HG02588 (cell line): ENCODE measurements around the gene MYZAP.

Experiments used
- ATAC-seq: cut with Tn5 transposase; IDR thresholded peaks from one replicate; pipeline ENCODE4 v1.9.1; 2021; ENCODE audit warnings: mild to moderate bottlenecking, moderate library complexity; ENCODE audit not compliant: unreplicated experiment

Gene MYZAP

DNA sequence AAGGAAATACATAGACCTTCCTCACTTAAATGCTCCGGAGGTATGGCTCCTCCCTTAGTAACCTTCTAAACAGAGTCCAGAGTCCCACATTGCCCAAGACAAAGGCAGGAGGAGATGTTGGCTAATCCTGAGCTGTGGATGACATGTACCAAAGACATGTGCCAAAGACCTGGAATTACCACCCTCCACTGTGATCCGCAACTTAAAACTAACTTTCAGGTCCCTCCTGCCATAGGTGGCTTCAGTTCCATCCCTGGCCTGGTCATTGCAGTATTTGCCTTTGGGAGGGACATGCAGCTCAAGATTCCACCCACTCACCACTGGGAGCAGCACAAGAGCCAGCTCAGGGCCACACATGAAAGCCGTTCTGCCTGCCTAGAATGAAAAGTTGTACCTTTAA lies 28.0 kb downstream of the MYZAP start:
- ATAC-seq: no peak

DNA sequence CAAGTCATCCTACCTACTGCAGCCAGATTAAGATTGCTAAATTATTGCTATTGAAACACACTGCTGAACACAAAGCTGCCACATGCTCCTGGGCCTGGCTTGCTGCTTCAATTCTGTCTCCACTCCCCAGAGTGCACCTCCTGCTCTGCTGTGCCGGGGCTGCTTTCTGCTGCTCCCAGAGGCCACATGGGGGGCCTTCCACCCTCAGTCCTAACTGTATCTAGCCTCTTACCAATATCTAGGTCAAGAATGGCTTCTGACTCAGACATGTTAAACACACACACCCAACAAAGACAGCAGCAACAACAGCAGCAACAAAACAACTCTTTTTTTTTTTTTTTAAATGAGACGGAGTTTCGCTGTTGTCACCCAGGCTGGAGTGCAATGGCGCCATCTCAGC lies 33.0 kb downstream of the MYZAP start:
- no peak for ATAC-seq

DNA sequence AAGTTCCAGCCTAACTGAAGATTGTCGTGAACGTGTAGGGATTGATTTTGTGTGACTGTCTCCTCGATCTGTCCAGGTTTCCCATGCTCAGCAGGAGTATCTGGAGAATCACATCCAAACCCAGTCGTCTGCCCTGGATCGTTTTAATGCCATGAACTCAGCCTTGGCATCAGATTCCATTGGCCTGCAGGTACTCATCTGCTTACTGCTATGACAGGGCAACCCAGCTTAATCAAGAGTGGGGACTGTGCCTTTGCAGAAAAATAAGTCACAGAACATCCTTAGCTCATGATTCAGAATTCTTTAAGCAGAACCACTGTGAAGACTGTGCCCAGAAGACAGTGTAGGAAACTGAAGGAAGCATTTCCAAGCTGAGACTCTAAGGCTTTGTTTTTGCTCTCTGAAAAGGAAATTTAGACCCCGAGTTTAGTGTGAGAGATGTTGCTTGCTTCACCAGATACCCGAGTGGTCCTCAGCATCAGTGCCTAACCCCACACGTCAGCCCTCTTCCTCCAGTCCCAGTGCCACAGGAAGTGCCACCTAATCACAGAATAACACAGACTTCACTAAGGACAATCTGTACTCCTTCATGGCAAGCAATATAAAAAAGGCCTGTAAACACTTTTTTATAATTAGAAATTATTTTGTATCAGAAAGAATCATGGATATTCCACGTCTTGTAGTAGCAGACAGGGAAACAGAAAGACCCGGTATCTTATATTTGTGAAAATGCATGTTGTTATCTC lies 34.2 kb downstream of the MYZAP start:
- ATAC-seq: no peak

DNA sequence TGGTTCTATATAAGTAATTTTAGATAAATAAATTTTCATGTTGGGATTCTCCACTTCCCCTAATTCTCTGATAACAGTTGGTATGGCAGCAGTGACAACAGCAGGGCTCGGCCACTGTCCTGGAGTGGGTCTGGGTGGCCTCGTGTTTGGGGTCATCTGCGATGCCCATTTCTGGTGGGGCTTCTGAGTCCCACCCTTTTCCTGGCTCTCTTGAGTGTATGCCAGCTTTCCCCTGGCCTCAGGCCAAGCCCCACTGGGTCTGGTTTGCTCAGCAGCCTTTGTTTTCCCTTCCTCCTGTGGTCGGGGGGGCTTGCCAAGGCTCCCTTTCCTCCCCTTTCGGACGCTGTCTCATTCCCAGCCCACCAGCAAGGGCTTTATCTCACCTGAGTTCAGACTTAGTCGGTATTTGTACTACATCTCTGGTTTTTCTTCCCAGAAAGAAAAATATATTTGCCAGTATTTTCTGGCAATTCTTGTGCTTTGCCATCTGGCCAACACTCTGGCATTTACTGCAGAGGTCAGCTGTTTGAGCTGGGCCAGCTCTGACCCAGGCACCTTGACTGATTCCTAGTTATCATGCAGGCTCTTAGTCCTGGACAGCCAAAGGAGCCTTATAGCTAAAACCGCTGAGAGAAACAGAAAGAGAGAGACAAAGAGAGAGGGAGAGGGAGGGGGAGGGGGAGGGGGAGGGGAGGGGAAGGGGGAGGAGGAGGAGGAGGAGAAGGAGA lies 35.2 kb downstream of the MYZAP start:
- no peak for ATAC-seq

DNA sequence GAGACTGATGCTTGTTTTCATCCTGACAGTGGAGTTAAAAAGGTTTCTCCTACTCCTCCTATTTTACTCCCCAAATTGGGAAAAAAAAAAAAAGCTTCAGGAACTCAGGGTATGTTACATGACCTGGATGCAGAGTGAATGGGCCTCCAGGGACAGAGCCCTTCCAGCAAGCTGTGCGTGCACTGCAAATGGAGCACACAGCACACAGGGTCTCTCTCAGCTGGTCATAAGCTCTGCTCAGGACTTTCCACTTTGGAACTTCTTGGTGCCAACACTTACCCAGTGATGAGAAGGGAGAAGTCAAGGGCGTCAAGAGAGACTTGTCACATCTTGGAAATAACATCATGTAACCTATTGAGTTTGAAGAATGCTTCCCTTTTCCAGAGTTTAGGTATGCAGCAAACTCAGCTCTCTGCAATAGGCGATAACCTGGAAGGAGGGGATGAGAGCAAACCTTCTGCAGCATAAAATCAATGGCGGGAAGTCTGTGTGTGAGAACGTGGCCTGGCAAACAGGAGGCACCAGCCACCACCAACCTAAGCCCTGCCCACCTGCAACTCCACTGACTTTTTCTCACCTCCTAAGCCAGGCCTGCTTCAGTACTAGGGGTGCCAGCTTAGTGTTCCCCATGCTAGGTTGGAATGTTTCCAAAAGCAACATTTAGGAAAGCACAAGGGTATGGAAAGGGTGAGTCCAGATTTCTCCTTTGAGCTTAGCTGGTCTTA lies 39.8 kb downstream of the MYZAP start:
- ATAC-seq: no peak

DNA sequence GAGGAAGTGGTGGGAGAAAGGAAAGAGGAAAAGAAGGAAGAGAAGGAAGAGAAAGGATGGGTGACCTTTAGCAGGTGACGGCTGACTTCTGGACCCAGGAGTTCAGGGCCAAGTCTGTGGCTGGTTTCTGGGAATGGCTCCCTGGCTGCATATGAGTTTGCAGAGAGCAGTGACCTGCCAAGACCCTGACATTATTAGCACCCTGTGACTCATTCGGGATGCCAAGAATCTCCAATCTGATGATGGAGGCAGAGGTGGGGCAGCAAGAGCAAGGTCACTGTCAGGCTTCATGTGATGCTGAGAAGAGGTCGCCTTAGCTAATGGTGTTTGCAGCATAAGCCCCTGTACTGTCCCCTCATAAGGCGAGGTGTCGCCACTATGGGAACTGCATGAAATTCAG lies 42.6 kb downstream of the MYZAP start:
- ATAC-seq: no peak

DNA sequence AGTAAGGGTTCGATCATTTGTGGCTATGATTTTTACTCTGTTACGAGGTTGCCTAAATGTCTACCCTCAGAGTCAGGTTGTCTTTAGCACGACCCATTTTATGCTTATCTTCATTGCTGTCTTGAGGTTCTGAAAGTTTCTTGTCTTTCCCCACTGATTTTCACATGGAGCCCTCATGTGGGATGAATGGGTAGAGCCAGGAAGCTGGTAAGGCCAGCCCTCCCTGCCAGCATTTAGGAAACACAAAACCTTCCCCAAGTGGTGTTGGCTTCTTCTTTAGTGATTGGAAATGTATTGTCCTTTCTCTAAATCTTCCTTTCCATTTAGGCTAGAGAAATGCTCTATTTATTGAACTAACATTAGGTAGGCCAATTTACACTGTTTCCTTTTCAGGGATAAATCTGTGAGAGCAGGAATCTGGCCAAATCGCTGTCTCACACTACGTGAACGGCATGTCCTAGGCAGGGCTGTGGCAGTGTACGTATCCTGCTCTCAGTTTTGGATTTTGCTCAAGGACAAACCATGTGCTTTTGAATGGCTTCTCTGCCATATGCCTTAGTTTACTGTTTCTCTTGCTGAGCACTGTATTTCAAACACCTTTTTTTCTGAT lies 43.7 kb downstream of the MYZAP start:
- no peak for ATAC-seq

DNA sequence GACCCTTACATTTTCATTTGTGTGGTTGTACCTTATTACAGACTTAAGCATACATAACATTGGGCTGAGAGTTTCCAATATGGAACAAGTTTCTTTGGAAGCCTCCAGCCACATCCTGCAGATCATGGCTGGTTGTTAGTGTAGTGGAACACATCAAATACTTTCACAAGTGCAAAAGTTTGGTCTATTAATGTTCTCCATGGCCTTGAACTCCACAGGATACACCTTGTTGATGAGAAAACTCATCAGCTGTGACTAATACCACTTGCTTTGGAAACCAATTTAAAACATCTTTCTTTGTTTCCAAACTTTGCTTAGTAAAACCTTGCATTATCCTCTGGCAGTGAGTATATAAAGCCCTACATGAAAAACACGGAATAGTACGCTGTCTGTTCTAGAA lies 46.1 kb downstream of the MYZAP start:
- no peak for ATAC-seq

DNA sequence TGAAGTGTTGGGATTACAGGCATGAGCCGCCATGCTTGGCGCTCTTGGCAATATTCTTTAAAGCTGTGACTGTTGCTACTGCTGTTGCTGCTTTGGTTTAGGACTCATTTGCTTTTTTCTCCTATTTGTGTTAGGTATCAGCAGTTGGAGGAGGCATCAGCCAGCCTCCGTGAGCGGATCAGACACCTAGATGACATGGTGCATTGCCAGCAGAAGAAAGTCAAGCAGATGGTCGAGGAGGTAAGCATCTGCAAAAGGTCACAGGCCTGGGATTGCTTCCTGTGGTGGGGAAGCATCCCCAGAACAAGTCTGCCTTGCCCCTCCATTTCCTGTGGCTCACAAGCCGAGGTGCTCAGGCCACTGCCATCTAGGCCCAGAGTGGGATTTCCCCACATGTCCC lies 47.6 kb downstream of the MYZAP start:
- ATAC-seq: no peak

DNA sequence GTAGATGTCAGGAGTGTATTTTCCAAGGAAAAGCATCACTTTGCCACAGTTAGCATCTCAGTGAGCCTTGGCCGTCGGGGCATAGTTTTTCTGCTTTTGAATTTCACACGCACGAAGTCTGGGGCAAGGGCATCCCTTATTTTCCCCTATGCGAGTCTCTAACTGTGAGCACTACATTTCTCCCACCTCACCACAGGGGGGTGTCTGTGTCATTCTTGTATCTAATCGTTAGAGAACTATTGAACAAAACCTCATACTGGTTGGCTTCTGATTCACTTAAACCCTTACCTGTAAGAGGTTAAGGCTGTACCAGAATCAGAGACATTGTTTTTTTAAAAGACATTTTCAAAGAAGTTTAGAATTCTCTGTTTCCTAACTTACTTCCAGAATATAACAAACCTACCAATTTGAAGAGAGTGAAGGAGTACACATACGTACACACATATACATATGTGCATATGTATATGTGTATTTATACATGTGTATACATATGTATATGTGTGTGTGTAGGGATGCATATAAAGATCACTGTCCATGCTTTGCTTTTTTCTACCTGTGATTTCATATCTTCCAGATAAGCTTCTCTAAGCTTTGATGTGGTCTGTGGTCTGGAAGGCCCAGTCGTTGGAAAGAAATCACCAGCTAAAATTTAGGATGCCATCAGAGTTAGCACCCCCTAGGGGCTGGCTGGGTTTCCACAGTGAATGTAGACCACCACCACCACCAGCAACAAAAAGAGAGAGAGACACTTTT lies 49.4 kb downstream of the MYZAP start:
- no peak for ATAC-seq

DNA sequence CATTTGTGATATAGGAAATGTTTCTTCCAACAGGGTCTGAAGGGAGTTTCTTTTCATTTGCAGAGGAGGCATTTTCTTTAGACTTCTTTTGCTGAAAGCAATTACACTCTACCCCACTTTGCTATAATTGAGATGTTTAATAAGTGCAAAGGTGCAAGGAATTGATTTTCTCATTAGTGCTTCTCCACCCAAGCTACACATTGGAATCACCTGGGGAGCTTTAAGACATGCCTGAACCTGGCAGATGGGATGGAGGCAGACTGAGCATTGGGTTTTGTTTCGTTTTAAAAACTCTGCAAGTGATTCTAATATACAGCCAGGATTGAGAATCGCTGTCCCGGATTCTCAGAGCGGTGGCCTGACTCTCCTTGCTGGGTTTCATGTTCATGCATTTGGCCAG lies 52.1 kb downstream of the MYZAP start:
- ATAC-seq: no peak

DNA sequence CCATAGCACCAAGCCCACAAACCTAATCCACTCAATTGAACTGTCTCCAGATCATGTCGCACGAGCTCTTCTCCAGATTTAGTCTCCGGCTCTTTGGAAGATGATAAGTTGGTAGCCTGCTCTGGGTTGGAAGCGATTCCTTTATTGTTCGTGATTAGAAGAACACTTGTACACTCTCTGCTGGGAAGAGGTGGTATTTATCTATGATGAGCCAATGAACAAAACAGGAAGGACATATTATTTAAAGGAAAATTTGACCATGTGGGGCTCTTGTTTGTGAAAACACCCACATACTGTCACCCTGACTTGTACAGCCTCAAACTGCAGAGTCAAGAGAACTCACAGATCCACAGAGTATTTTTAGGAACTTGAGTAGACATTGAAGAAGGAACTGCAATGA lies 54.4 kb downstream of the MYZAP start:
- no peak for ATAC-seq

DNA sequence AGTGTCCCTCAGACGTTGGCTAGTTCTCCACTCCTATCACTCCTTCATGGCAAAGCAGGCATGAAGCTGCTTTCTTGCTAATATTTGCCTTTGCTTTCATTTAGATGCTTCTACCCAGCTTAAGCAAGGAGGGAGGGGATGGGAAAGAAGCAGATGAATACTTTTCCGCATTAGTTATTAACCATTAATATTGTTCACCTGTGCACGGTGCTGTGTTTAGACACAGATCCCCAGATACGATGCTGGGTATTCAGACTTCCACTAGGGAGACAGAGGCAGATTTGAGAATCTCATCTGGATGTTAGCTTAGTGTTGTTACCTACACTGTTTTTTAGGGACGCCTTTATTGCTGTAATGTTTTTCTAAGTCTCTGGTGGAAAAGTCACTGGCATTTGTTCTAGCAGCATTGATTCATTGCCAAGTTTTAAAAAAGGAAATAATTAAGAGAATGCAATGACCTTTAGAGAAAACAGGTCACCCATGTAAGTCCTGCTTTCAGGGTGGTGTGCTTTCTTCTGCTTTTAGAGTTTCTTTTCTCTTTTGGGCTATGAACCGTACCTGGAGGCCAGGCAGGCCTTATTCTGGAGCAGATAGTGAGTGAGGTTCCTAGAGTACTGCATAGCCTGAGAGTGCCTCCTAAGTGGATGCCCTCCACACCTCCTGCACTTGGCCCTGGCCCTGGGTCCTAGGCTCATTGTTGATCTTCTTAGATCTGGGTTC lies 55.5 kb downstream of the MYZAP start:
- ATAC-seq: no peak

DNA sequence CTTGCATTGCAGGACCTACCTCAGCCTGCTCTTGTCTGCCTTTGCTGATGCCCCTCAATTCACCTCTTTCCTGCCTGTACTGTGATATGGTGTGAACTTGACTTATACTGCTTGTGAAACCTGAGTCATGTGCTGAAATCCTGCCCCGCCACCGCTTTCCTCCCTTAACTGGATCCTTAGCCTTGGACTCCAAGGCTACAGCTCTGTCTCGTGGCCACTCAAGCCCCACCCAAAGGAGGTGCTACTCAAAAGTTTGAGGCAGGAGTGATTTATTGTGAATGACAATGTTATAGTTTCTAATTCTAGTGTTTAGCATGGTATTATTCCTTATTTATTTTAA lies 56.1 kb downstream of the MYZAP start:
- no peak for ATAC-seq

DNA sequence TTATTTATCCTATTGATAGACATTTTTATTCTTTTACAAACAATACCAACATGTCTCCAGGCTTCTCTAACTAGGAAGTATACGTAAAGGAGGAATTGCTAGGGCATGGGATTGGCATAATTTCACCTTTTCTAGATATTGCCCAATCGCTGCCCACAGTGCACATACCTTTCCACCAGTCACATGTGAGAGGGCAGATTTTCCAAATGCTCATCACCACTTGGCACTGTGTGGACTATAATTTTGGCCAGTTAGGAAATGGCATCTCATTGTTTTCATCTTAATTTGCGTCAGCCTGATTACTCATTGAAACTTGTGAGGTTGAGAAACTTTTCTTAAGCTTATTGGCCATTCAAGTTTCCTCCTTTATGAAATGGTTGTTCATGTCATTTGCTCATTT lies 57.4 kb downstream of the MYZAP start:
- no peak for ATAC-seq

DNA sequence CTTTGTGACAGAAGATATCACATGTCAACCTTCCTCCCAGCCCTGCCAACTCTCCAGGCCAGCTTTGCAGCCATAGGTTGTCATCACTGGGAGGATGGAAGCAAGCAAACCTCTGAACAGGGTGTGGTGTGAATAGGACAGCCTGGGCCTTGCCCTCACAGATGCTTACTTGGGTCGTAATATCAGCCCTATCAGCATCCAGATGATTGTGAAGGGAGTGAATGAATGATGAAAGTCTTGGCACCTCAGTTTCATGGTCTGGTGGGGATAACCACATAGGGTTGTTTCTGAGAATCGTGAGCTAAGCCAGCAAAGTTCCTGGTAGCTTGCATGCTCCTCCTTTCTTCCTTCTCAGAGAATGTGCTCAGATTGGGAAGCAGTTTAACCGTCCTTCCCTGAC lies 59.7 kb downstream of the MYZAP start:
- ATAC-seq: no peak

DNA sequence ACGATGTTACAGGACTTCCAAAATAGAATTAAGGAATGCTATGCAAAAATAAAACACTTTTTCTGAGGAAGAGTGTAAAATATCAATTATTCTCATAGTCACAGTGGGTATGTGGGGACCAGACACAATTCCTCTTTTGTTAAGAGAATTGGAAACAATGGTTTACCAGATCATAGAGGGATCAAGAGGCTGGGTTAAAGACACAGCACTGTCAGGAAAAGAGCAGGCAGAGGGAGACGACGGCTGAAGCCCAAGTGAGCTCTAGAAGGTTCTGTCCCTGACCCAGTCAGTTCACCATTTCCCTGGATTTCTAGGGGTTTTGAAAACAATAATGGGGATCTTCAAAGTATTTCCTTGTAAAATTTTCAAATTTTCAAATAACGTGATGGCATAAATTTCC lies 60.8 kb downstream of the MYZAP start:
- no peak for ATAC-seq

DNA sequence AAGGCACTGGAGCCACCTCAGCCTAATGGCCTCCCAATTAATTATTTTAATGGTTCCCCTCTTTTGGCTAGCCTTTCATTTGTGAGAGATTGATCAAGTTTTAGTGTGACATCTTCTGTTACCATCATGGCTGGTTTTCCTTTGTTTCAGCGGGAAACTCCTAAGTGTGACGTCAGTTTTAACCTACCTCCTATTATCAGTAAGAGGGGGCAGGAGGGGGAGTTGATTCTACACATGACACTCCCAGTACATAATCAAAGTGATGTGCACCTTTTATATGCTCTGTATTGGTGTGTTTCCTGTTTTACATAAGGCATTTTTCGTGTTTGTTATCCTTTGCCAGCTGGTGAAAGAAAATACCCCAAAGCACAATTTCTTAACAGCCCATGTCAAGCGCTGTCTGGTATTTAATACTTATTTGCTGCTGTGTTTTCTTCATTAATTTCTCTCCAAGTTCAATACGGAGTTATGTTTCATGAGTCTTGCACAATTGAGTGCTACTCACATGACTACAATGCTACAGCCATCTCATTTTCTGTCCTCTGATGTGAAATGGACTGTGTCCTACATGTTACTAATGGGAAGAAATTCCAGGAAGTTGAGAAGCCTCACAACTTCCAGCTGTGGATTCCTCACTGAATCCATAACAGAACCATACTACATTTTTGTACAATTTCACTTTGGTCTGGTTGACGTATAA lies 62.6 kb downstream of the MYZAP start:
- no peak for ATAC-seq

DNA sequence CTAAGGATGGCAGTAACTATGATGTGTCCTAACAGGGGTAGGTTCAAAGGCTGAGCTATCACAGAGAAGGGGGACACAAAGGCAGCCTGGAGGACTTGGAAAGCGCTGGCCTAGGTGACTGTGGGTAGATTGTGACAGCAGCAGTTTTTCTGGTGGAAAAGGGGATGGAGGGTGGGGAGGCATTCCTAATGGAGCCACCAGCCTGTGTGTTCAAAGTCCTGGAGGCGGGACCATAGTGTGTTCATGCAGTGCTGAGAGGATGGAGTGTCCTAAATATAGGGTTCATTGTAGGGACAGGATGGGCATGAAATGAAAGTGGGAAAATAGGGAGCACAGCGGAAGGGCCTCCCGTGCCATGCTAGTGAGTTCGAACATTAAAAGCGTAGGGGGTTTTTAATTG lies 63.3 kb downstream of the MYZAP start:
- no peak for ATAC-seq

DNA sequence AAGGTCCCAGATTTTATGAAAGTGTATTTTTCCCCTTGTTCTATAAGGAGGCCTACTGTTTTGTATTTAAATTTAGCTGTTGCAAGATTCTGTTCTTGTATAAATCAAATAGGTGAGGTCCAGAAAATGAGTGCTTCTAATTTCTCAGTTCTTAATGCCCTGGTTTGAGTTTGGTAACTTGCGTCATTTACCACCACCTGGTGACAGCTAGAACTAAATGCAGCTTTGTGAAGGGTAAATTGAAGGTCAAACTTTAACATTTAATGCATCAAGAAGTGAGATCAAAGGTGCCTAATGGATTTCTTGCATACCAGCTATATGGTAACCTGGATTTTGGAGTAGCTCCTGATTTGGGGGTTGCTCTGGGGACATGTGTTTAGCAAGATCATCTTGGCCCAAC lies 64.1 kb downstream of the MYZAP start:
- no peak for ATAC-seq
